ENCODE results near the gene JAGN1.

- TF ChIP-seq ZNF384 (IDR thresholded peaks at IDR 0.05): no peak
- no peak for TF ChIP-seq NFRKB (IDR thresholded peaks at IDR 0.05)
- TF ChIP-seq FOXK2 (IDR thresholded peaks at IDR 0.05): no peak
- TF ChIP-seq FOXM1 (IDR thresholded peaks at IDR 0.05; ENCODE audit: borderline replicate concordance): no peak
- no peak for TF ChIP-seq SP1 (IDR thresholded peaks at IDR 0.05)
- TF ChIP-seq LEF1 (IDR thresholded peaks at IDR 0.05; ENCODE audit: borderline replicate concordance): no peak
- no peak for TF ChIP-seq TARDBP (IDR thresholded peaks at IDR 0.05)
- TF ChIP-seq FOXA1 (IDR thresholded peaks at IDR 0.05): no peak
- TF ChIP-seq ELF4 (IDR thresholded peaks at IDR 0.05): no peak
Measured at GRCh38 chr3:9902372-9903237, 12.2 kb downstream of the JAGN1 start, which contains the start of gene IL17RE.

All from HEK293T (cell line).